Measurements from ENCODE around the gene MYLK2.

DNA sequence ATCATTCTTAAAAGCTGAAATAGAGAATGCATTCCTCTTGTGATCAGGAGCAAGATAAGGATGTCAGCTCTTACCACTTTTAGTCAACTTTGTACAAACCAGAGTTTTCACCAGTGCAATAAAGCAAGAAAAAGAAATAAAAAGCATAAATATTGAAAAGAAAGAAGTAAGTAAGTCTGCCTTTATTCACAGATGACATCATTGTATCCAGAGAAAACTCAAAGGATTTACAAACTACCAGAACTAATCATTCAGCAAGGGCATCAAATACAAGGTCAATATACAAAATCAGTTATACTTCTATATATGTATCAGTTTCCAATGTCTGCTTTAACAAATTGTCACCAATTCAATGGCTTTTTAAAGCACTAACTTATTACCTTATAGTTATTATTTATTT lies 64.7 kb downstream of the MYLK2 start:
- TF ChIP-seq CTCF (IDR thresholded peaks at IDR 0.05) (no peak), POLR2A (IDR thresholded peaks at IDR 0.05) (no peak)

All from lower leg skin (tissue), 3 donors.